Colon (tissue), 2 donors: ENCODE results near the gene ACTR1A.
"Not testable (repeated sequence)": the region's sequence is repeated elsewhere in the genome, so short reads cannot be mapped to it uniquely, and the experiment has no call there.

ENCODE experiments used
- FAIRE-seq: peaks from 2 replicates; lab custom pipeline; 2012; peaks lifted over from hg19 to GRCh38; lab: Jason Lieb, UNC
- donor health status: control.
- donor health status: control.

The ACTR1A gene

GRCh38 chr10:102502337-102503151 lies at the start of gene ACTR1A:
Gene ACTR1A, minus strand, starts transcription at chr10:102502712. Its CDS starts 65 bp downstream, at chr10:102502647.
- FAIRE-seq: peak; percentile 90

DNA sequence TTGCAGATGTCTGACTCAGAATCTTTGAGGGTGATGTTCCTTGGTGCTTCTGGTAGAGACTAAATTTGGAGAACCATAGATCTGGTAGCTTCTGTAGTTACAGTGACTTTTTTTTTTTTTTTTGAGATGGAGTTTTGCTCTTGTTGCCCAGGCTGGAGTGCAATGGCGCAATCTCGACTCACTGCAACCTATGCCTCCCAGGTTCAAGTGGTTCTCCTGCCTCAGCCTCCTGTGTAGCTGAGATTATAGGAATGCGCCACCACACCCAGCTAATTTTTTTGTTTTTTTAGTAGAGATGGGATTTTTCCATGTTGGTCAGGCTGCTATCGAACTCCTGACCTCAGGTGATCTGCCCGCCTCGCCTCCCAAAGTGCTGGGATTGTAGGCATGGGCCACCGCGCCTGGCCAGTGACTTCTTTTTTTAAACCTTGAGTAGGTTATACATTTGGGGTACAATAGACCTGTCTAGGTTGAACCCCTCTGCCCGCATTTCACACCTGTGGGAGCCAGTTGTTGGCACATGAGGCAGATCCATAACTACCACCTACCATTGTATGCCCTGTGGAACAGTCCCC lies 48.2 kb upstream of the ACTR1A start:
- FAIRE-seq: no peak

- no peak for FAIRE-seq
Measured at GRCh38 chr10:102549549-102549948, 47.0 kb upstream of the ACTR1A start.

DNA sequence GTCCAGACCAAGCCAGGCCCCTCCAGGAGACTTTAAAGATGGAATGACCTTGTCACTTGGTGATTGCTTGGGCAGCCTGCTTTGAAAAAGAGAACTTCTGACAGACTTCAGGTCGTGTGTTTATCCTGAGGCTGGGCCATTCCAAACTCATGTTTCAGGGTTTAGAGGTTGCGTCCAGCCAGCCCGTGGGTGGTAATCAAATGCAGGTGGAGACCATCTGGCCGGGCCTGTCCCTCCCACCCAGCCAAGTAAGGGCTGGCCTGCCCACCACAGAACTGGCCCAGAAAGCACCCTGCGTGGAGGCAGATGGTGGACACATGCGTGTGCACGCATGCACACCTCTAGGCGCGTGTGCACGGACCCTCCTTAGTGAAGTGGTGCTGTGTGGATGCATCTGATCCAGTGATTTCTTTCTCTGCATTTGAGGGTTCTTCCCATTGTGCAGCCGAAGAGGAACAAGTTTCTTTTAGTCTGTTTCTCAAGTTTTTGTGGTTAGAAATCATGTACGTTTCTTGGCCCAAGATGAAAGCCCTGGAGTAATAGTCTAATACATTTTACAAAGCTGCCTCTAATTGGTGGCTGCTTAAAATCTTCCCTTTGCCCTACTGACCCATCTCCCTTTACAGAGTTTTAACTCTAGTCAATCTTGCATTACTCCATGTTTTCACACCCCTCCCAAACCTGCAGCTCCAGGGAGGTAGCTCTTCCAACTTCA lies 44.3 kb upstream of the ACTR1A start:
- no peak for FAIRE-seq

GRCh38 chr10:102545997-102546396 lies 43.5 kb upstream of the ACTR1A start:
- FAIRE-seq: no peak

DNA sequence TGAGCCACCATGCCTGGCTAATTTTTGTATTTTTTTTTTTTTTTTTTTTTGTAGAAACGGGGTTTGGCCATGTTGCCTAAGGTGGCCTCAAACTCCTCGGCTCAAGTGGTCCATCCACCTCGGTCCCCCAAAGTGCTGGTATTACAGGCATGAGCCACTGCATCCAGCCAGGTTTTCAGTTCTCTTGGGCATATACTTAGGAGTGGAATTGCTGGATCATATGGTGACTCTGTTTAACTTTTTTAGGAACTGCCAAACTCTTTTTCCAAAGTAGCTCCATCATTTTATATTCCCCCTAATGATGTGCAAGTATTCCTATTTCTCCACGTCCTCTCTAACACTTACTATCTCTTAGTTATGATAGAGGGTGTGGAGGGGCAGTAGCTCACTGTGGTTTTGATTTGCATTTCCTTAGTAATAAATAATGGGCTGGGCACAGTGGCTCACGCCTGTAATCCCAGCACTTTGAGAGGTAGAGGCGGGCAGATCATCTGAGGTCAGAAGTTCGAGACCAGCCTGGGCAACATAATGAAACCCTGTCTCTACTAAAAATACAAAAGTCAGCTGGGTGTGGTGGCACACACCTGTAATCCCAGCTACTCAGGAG lies 42.9 kb upstream of the ACTR1A start:
- no peak for FAIRE-seq

DNA sequence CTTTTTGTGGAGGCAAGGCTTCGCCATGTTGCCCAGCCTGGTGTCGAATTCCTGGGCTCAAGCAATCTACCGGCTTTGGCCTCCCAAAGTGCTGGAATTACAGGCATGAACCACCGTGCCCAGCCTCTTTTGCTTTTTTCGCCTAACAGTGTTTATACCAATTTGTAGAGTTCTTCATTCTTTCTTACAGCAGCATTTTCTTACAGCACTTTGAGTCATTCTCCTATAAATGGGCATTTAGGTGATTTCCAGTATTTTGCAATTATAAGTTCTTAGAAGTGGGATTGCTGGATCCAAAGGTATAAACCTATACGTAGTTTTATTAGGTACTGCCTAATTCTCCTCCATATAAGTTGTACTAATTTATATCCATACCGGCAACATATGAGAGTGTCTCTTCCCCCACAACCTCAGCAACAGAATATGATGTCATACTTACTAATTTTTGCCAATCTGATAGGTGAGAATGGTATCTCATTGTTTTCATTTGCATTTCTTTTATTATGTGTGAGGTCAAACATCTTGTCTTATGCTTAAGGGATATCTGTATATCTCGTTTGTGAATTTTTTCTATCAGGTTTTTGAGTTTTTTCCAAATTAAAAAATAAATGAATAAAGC lies 40.4 kb upstream of the ACTR1A start:
- FAIRE-seq: no peak

GRCh38 chr10:102540023-102540422 lies 37.5 kb upstream of the ACTR1A start:
- no peak for FAIRE-seq

DNA sequence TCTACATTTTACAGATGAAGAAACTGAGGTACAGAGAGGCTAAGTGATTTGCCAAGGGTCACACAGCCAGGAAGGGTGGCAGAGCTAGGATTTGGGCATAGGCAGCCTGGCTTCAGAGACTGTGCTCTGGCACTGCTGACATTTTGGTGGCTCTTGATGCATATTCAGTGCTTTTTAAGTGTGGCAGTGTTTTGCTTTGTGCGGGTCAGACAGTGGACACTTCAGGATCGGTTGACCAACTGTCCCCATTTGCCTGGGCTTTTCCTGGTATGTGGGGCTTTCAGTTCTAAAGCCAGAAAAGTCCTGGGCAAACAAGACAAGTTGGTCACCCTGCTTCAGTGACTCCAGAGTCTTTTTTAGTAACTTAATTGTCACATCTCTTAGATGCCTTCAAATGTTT lies 36.3 kb upstream of the ACTR1A start:
- no peak for FAIRE-seq

- no peak for FAIRE-seq
Measured at GRCh38 chr10:102537948-102538347, 35.4 kb upstream of the ACTR1A start.

DNA sequence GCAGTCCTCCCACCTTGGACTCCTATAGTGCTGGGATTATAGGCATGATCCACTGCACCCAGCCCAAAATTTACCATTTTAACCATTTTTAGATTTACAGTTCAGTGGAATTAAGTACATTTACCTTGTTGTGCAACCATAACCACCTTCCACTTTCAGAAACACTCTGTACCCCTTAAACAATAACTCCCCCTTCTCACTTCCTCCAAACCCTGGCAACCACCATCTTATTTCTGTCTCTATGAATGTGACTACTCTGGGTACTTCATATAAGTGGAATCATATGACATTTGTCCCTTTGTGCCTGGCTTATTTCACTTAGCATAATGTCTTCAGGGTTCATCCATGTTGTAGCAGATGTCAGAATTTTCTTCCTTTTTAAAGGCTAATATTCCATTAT lies 34.9 kb upstream of the ACTR1A start:
- no peak for FAIRE-seq

DNA sequence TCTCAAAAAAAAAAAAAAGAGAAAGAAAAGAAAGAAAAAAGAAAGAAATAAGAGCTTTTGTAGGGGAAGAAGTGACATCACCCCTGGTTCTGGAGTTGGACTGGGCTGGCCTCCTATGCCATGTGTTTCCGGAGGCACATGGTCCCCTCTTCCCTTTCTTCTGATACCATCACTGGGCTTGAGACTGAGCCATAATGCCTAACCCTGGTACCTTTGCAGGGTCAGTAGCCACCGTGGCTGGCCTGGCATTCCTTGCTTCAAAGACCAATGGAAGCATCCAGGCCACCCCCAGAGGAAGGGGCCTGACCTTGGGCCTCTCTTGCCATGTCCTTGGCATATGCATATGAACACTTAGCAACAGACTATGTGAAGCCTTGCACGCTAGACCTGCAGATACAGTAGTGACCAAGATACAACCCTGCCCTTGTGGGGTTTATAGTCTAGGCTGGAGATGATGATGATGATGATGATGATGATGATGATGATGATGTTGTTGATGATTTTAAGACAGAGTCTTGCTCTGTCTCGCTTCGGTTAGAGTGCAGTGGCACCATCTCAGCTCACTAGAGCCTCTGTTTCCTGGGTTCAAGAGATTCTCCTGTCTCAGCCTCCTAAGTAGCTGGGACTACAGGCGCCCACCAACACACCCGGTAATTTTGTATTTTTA lies 33.1 kb upstream of the ACTR1A start:
- no peak for FAIRE-seq

- not testable (repeated sequence) for FAIRE-seq
Measured at GRCh38 chr10:102534966-102535365, 32.5 kb upstream of the ACTR1A start.

- no peak for FAIRE-seq
Measured at GRCh38 chr10:102534333-102534732, 31.8 kb upstream of the ACTR1A start.

- no peak for FAIRE-seq
Measured at GRCh38 chr10:102527546-102527945, 25.0 kb upstream of the ACTR1A start.

DNA sequence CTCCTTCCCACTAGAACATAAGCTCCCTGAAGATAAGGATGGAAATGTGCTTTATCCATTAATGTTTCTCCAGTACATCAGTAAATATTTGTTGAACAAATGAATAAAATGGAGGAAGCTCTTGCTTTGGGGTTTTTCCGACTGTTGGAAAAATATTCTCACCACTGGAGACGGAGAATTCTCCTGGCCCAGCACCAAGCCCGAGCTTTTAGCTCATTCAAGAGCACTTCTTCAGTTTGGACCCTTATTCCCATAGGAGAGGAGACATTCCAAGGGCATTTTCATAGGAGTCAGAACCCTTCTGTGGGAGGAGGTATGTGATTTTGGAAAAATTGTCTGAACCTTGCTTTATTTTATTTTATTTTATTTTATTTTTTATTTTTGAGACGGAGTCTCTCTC lies 22.2 kb upstream of the ACTR1A start:
- FAIRE-seq: no peak

DNA sequence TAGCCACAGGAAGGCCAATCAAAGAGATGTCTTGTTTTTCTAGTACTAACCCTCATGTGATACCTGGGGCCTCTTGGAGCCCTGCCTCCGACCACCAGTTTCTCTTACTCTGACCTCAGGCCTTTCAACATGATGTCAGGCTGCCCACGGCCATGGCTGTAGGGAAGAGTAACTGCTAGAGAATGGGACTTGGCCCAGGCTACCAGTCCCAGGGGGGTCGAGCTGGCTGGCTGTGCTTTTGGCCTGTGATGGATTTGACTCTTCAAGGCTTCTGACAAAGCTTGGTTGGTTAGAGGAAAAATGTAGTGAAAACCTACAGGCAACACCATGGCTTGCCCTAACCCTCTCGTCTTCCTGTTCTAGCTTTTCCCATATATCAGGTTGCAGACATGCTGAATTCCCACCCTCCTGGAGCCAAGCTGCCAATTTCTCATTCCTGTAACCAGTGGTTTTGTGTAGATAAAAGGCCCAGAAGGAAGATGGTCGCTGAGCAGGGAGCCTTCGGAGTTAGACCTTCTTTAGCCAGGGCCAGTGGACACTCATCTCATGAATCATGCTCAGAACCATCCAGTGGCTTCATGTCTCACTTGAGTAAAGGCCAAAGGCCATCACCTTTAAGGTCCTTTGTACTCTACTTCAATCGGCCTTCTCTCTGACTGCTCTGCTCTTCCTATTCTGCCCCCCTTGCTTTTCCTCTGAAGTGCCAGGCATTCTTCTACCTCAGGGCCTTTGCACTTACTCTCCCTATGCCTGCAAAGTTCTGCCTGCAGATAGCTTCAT lies 20.9 kb upstream of the ACTR1A start:
- no peak for FAIRE-seq

DNA sequence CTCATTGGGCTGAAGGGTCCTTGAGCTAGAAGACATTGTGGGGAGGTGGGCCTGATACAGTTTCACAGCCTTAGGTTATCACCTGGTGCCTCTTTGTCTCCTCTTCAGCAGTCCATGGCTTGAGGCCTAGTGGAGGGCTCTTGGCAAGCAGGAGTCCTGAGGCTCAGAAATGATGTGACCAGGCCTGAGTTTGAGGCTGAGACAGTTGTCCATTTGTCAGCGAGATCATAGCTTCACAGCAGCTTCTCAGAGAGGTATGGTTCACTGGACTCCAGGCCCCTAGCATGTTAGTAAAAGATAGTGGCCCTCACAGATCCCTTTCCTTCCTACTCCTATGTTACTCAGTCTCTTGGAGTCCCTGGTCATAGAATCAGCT lies 20.4 kb upstream of the ACTR1A start:
- no peak for FAIRE-seq

- FAIRE-seq: no peak
Measured at GRCh38 chr10:102519246-102519825, 16.8 kb upstream of the ACTR1A start.

GRCh38 chr10:102517553-102517952 lies 15.0 kb upstream of the ACTR1A start:
- no peak for FAIRE-seq

- FAIRE-seq: no peak
Measured at GRCh38 chr10:102515724-102516123, 13.2 kb upstream of the ACTR1A start.
